GM13977 (cell line): ENCODE results near the gene PLEKHD1.

Source experiments
- DNase-seq: peaks from one replicate; pipeline ENCODE4 v3.0.0; 2012; ENCODE audit warnings: low spot score
- CTCF ChIP-seq: IDR thresholded peaks from 2 replicates; pipeline ENCODE4 v1.5.1; 2012; ENCODE audit warnings: mild to moderate bottlenecking, control low read depth; ENCODE audit not compliant: insufficient read depth; ENCODE audit errors: extremely low read depth, missing control alignments
- in situ Hi-C: fragments of 300-500 bp; cut with MboI; formaldehyde crosslinking; loops from one replicate; pipeline ENCODE4 v1.12.0; 2022; ENCODE audit warnings: low sequenced_read_pairs, low pct_unique_long_range_greater_than_20kb, mixed read lengths, inconsistent platforms; ENCODE audit not compliant: unreplicated experiment

The PLEKHD1 gene

GRCh38 chr14:69504775-69505174, 20.2 kb downstream of the PLEKHD1 start:
- TF ChIP-seq CTCF = no peak
- no peak for DNase-seq
- in situ Hi-C loops = no loop called here

GRCh38 chr14:69505338-69506240, 21.1 kb downstream of the PLEKHD1 start:
- no peak for TF ChIP-seq CTCF
- in situ Hi-C loops = no loop called here
- DNase-seq = no peak

- DNase-seq = no peak
- in situ Hi-C loops = no loop called here
- no peak for TF ChIP-seq CTCF
Measured at GRCh38 chr14:69506241-69506595, 21.7 kb downstream of the PLEKHD1 start.

GRCh38 chr14:69518289-69519101, 34.0 kb downstream of the PLEKHD1 start:
- no peak for TF ChIP-seq CTCF
- in situ Hi-C loops = no loop called here
- DNase-seq = no peak

GRCh38 chr14:69519204-69520100, 34.9 kb downstream of the PLEKHD1 start:
- no peak for TF ChIP-seq CTCF
- in situ Hi-C loops = no loop called here
- DNase-seq = no peak

GRCh38 chr14:69522026-69522425, 37.5 kb downstream of the PLEKHD1 start:
- in situ Hi-C loops = no loop called here
- no peak for TF ChIP-seq CTCF
- no peak for DNase-seq
